ENCODE data around the gene USH1C. TPM values are rescaled to one million over a fixed set of nuclear protein-coding genes. Genes with fewer than 3 reads are reported as not detected.

USH1C gene
- total RNA-seq: 28.3 TPM

GRCh38 chr11:17544181-17544622, at the start of gene USH1C:
TSS of gene USH1C (minus strand) at chr11:17544416. CDS start at chr11:17544307, 109 bp downstream.

GRCh38 chr11:17547051-17547577, 2.9 kb upstream of the USH1C start, which contains the start of gene OTOG:
TSS of gene OTOG (plus strand) at chr11:17547259. CDS start at chr11:17547373, 114 bp downstream.

GRCh38 chr11:17476317-17477083, 67.7 kb downstream of the USH1C start, which contains the start of gene ABCC8:
TSS of gene ABCC8 (minus strand) at chr11:17476845. CDS start at chr11:17476776, 69 bp downstream.

Other genes starting within 250 kb of the USH1C start
- gene NCR3LG1, start 192.6 kb downstream of the USH1C start, total RNA-seq: 1.8 TPM
- 17.0 TPM for gene KCNJ11, start 155.8 kb downstream of the USH1C start, total RNA-seq
- 4.5 TPM for gene ABCC8, start 67.6 kb downstream of the USH1C start, total RNA-seq
- 0.23 TPM for gene OTOG, start 2.8 kb upstream of the USH1C start, total RNA-seq
- 11.8 TPM for gene MYOD1, start 175.2 kb upstream of the USH1C start, total RNA-seq
- gene KCNC1, start 190.4 kb upstream of the USH1C start, total RNA-seq: 0.41 TPM